Mesodermal cell (in vitro differentiated cells): Measurements from ENCODE around the gene SASH1.

Experiments used
- H3K27ac ChIP-seq: 2 replicates; pipeline ENCODE4 v1.7.0; 2013; ENCODE audit warnings: mild to moderate bottlenecking, low read depth, low read length, moderate library complexity; ENCODE audit not compliant: severe bottlenecking
- H3K36me3 ChIP-seq: 2 replicates; pipeline ENCODE4 v1.7.1; 2013; ENCODE audit warnings: mild to moderate bottlenecking, low read length, moderate library complexity; ENCODE audit not compliant: control insufficient read depth, insufficient read depth
- H3K4me1 ChIP-seq: one replicate; pipeline ENCODE4 v1.7.1; 2013; ENCODE audit warnings: mild to moderate bottlenecking, low read length; ENCODE audit not compliant: insufficient read depth, control insufficient read depth, poor library complexity, severe bottlenecking
- H3K4me3 ChIP-seq: 2 replicates; pipeline ENCODE4 v1.7.0; 2013; ENCODE audit warnings: low read length, control low read depth, mild to moderate bottlenecking; ENCODE audit not compliant: insufficient read depth, poor library complexity, severe bottlenecking; ENCODE audit errors: extremely low read depth
- H3K9me3 ChIP-seq: 2 replicates; pipeline ENCODE4 v1.7.1; 2013; ENCODE audit warnings: mild to moderate bottlenecking, low read length, moderate library complexity; ENCODE audit not compliant: control insufficient read depth
- WGBS, 2 experiments: methylation state at CpG; one replicate each; pipeline ENCODE4 v1.1.5; 2013; ENCODE audit warnings: missing lambda C conversion rate in 2 of 2; ENCODE audit not compliant: insufficient coverage in 2 of 2; 5-methylcytosine and 5-hydroxymethylcytosine counted together

Gene SASH1

DNA sequence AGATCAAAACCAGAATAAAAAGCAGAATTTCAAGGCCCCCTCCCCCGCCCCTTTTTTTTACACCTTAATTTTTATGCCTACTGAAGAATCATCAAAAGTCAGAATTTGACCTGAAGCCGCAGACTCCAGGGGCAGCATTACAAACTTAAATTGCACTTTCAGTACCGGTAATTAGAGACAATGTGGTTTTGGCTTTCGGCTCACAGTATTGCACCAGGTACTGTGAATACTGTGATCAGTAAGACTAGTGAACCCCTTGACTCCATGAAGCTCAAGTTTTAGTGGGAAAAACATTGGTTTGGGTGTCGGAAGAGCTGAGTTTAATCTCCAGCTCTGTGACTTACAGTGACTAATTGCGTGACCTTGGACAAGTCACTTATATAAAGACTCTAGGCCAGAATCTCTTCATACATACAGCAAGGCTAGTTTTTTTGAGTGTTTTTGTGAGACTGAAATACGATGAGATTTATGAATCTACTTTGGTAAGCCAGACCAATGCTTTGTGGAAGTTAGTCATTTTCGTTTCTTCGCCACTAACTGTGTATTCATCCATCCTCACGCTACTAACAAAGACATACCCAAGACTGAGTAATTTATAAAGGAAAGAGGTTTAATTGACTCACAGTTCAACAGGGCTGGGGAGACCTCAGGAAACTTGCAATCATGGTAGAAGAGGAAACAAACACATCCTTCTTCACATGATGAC, 114.7 kb downstream of the SASH1 start:
- 93 to 94% methylated on average over 4 to 5 of the region's 10 CpGs for WGBS, 2 experiments
- H3K4me3 ChIP-seq: no peak overlapping the region
- no peaks in the 10 kb centered on the region for H3K9me3 ChIP-seq

DNA sequence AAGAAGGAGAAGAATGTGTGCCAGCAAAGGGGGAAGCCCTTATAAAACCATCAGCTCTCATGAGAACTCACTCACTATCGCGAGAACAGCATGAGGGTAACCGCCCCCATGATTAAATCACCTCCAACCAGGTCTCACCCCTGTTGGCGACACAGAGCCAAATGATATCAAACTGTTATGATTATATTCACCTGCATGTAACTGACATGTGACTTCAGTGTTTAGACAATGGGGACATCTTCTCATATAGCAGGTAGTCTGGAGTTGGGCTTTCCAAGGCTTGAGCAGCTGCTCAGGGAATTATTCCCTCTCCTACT, 115.2 kb downstream of the SASH1 start:
- Histone ChIP-seq H3K9me3 (no peaks in the 10 kb centered on the region), H3K4me1 (peaks cover 6% of the 10 kb centered on the region), H3K4me3 (no peak overlapping the region), H3K36me3 (peaks cover 33% of the 10 kb centered on the region), H3K27ac (no peak overlapping the region)
- no CpG with 5 or more reads among the region's 4 CpGs for WGBS, 2 experiments

More for the DNA sequence above, 114.7 kb downstream of the SASH1 start:
- no peak overlapping the region for H3K27ac ChIP-seq
- H3K36me3 ChIP-seq: peaks cover 33% of the 10 kb centered on the region
- peaks cover 2% of the 10 kb centered on the region for H3K4me1 ChIP-seq

DNA sequence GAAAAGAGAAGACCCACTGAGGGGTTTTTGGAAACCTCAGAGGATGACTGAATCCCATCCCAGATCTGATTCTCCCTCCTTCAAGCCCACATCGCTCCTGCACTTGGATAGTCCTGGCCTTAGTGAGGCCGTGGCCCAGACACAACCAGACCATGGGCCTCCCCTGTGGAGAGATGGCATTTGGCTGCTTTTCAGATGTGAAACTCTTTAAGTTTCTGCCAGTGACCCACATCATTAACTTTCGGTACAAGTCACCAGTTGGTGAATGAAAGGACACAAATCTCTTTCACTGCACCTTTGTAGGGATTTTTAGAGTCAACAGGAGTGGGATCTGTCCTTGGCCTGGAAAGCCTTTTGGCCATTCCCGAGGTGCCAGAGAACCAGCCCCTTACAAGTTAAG, 116.6 kb downstream of the SASH1 start:
- WGBS, 2 experiments: 94 to 100% methylated on average over 3 of the region's 4 CpGs
- Histone ChIP-seq H3K36me3 (peaks cover 30% of the 10 kb centered on the region), H3K9me3 (no peaks in the 10 kb centered on the region), H3K4me3 (no peak overlapping the region), H3K27ac (no peak overlapping the region), H3K4me1 (peaks cover 16% of the 10 kb centered on the region)

DNA sequence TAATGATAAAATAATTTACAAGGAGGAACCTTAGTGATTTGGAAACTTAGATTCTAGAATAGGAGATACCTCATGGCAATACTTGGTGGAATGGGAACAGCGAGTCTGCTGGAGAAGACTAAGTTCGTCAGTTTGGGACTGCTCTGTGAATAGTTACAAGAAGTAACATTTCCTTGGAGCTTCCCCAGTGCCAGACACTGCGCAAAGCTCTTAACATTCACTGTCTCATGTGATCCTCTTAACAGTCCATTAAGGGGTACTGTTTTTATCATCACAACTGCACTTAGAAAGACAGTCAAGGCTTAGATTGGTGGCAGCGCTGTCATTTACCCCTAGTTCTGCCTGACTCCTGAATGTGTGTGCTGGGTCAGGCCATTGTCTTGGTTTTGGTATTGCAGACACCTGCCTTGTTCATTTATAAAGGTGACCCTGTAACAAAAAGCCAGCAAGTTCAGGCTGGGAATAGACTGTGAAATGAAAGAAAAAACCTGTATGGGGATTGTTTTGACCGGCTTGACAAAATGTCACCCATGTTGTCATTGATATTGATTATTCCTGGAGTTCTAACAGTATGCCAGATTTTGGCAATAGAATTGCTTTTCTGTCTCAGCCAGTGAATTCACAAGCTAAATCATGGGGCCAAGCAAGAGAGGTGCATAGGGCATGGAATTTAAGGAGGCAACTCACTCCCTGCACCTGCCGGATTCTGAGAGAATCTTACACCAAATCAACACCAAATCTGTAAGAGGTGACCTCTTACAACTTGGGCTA, 118.4 kb downstream of the SASH1 start:
- peak overlapping the region; percentile 31 for H3K27ac ChIP-seq
- no peak overlapping the region for H3K4me3 ChIP-seq
- 96 to 100% methylated on average over 5 of the region's 6 CpGs for WGBS, 2 experiments

DNA sequence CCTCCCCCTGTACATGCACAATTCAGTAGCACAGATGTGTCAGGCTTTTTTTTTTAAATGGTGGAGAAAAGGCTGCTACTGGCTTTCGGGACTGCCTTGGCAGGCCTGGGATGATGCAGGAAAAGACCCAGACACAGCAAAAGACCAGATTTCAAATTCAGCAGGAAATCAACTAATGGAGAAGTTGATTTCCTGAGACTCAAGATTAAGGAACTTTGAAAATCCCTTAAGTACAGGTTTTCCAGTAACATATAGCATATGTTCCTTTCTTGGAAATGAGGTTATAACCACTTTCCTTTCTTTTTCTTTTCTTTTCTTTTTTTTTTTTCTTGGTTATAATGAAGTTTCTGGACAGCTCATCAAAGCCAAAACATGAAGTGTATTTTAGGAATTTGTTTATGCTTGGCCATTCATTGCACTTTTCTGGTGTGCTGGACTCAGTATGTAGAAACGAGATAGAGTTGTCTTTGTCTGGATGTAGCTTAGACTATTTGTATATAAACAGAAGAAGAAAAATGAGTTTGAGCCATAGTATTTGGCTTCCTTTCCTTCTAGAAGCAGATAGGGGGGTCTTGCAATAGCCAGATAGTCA, 119.4 kb downstream of the SASH1 start:
- WGBS, 2 experiments: 95% methylated on average over 2 of the region's 2 CpGs; no CpG with 5 or more reads in 1 of the 2 experiments
- H3K4me1 ChIP-seq: peaks cover 16% of the 10 kb centered on the region

More for the DNA sequence above, 118.4 kb downstream of the SASH1 start:
- Histone ChIP-seq H3K9me3 (no peaks in the 10 kb centered on the region), H3K36me3 (peaks cover 19% of the 10 kb centered on the region), H3K4me1 (peaks cover 16% of the 10 kb centered on the region)

DNA sequence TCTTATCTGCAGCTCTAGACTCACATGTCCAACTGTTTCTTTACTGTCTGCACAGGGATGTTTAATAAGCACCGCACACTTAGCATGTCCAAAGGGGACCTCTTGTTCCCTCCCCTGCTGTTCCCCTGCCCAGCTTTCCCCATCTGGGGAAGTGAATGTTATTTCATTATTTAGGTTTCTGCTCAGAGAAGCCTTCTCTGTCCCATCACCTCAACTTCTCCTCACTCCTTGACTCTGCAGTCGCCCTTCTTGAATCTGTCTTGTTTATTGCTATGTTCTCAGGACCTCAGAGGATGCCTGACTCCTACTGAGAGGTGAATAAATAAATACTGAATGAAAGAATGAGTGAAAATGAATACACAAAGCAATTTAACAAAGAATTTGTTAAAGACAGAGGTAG, 121.0 kb downstream of the SASH1 start:
- Histone ChIP-seq H3K36me3 (peaks cover 13% of the 10 kb centered on the region), H3K9me3 (no peaks in the 10 kb centered on the region), H3K4me1 (peaks cover 16% of the 10 kb centered on the region), H3K27ac (no peak overlapping the region), H3K4me3 (no peak overlapping the region)
- 100% methylated on average over 1 of the region's 2 CpGs; no CpG with 5 or more reads in 1 of the 2 experiments for WGBS, 2 experiments

More for the DNA sequence above, 119.4 kb downstream of the SASH1 start:
- Histone ChIP-seq H3K36me3 (peaks cover 19% of the 10 kb centered on the region), H3K9me3 (no peaks in the 10 kb centered on the region), H3K4me3 (no peak overlapping the region), H3K27ac (peak overlapping the region; percentile 11)

DNA sequence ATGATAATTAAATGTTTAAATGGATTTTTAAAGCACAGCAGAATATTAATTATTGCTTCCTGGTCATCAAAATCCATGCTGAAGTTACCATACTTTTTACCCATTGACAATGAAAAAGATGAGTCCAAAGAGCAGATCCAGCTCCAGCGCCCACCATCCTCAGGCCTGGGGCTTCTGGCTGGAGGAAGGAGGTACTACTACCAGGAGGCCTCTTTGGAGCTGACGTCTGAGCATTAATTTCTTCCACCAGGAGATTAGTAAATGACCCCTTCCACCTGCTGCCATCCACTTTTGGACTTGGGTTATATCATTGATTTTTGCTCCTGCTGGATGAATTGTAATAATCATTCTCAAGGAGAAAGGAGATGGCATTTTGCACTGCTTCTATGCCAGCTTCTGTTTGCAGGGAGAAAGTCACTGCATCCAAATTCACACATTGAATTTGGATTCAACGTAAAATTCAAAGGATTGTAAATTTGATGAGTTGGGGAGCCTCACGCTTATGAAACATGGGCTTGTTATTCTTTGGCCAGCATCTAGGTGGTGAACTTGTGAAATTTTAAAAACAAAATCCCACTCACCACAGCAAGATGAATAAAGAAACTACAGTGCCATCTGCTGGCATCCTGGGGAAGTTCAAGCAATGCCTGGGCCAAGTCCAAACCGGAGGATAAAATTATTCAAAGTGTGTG, 121.8 kb downstream of the SASH1 start:
- Histone ChIP-seq H3K9me3 (no peaks in the 10 kb centered on the region), H3K4me1 (peaks cover 16% of the 10 kb centered on the region), H3K27ac (no peak overlapping the region), H3K4me3 (no peak overlapping the region), H3K36me3 (peaks cover 9% of the 10 kb centered on the region)
- WGBS, 2 experiments: 10 to 33% methylated on average over 1 to 2 of the region's 5 CpGs

DNA sequence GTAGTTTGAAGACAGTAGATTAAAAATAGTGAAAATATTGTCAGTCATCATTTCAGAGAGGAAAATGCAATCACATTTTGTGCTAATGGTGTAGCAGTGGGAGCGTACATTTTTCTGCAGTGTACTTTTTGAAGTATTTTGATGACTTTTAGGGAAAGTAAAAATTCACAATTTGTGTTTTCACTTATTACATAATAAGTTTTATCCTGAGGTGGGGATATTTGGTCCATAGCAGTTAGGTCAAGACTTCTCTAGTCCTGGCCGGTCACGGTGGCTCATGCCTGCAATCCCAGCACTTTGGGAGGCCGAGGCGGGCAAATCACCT, 122.3 kb downstream of the SASH1 start:
- no peaks in the 10 kb centered on the region for H3K9me3 ChIP-seq
- 86 to 98% methylated on average over 4 to 5 of the region's 5 CpGs for WGBS, 2 experiments
- H3K4me1 ChIP-seq: peaks cover 17% of the 10 kb centered on the region
- H3K36me3 ChIP-seq: peaks cover 6% of the 10 kb centered on the region
- H3K4me3 ChIP-seq: no peak overlapping the region
- H3K27ac ChIP-seq: no peak overlapping the region

DNA sequence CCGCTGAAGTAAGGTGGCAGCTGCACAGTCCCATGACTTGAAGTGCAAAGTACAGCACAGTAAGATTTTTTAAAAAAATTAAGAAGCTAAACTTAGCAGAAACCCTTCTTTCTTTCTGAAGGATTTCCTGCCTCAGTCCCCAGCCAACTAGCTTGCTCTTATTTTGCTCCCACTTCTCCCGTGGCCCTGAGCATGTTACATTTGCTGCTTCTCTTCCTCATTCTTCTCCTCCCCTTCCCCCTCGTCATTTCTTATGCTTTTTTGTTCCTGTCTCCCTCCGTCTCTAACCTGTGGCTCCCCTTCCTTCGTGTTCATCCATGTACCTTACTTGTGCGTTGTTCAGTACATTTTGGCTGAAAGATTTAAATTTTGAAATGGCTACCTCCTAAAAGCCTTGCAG, 123.0 kb downstream of the SASH1 start:
- H3K27ac ChIP-seq: no peak overlapping the region
- no peak overlapping the region for H3K4me3 ChIP-seq
- H3K4me1 ChIP-seq: peaks cover 24% of the 10 kb centered on the region
- H3K9me3 ChIP-seq: no peaks in the 10 kb centered on the region
- 72 to 79% methylated on average over 2 to 3 of the region's 6 CpGs for WGBS, 2 experiments
- H3K36me3 ChIP-seq: peaks cover 12% of the 10 kb centered on the region

DNA sequence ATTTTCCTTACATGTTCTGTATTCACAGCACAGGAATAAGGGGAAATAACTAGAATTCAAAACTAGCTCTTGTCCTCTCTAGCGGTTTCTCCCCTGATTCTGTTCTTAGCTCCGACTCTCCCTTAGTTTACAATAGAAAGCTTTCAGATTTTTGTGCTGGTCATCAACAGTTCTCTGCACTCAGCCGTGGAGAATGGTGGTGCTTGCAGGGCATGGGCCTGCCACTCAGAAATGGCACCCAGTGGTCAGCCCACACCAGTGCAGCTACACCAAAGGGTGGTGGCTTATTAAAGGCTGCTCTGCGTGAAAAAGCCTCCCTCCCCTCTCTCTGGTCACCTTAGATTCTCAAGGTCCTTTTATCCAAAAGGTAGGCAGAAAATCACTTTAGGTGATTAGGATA, 123.5 kb downstream of the SASH1 start:
- no peaks in the 10 kb centered on the region for H3K9me3 ChIP-seq
- no peak overlapping the region for H3K4me3 ChIP-seq
- WGBS, 2 experiments: 60 to 100% methylated on average over 1 to 2 of the region's 4 CpGs
- peaks cover 29% of the 10 kb centered on the region for H3K4me1 ChIP-seq
- H3K27ac ChIP-seq: no peak overlapping the region
- H3K36me3 ChIP-seq: peaks cover 14% of the 10 kb centered on the region
